GM21367 (cell line): ENCODE results near the gene CCIN.
A peak's percentile ranks its signal among the peaks of the same experiment; 100 is the strongest.

Experiments used
- ATAC-seq: cut with Tn5 transposase; IDR thresholded peaks from one replicate; pipeline ENCODE4 v1.9.1; 2021; ENCODE audit not compliant: unreplicated experiment

The CCIN gene

DNA sequence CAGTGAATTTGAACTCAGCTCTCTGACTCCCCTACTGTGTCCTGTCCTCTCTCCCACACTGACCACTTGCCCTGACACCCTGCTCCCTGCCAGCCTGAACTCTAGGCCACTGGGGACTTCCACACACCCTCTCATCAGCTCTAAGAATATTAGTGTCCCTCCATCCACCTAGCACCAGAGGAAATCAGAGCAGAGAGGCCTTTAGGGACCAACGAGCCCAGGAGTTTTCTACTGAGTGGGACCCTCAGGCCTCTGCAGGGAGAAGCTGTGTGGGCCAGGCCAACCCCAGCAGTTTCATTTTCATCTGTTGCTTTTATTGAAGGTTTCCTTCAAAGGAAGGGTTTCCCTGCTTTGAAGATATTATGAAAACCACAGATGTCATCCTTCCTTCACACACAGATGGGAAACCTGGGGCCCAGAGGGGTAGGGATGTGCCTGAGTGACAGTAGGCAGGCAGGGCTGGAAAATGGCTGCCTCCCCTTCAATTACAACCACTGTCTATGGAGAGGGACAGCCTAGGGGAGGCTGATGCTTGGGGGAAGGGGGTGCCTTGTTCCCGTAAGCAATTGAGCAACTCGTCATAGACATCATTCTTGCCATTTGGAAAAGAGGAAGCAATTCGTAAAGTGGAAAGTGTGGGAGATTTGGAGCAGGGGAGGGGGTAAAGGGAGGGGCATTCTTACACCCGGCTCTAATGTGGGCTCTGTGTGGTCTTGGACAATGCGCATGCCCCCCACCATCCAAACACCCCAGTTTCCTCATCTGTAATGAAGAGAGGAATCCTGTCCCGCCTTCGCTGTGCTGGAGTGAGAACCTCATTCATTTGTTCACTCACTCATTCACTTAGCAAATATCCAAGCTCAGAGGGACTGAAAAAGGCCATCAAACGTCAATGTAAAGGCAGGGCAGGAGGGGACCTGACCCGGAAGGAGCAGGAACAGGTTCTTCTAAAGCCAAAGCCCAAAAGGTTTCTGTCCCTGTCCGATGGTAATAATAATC is 28.8 kb upstream of the CCIN start:
- no peak for ATAC-seq

DNA sequence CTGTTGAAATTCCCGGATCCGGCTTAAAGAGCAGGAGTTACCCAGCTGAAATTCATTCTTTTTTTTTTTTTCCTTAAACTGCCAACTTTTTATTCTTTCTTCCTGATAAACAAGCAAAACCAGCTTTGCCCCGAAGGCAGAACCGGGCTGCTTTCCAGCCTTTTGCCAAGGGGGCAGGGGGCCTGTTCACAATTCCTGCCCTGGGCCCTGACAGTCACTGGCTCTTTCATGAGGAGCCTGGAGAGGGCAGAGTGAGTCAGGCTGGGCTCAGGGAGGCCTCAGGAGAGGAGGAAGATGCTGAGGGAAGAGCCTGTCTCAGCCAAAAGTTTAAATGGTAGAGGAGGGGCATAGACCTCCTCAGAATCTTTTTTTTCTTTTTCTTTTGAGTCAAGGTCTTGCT is 27.9 kb upstream of the CCIN start:
- no peak for ATAC-seq

DNA sequence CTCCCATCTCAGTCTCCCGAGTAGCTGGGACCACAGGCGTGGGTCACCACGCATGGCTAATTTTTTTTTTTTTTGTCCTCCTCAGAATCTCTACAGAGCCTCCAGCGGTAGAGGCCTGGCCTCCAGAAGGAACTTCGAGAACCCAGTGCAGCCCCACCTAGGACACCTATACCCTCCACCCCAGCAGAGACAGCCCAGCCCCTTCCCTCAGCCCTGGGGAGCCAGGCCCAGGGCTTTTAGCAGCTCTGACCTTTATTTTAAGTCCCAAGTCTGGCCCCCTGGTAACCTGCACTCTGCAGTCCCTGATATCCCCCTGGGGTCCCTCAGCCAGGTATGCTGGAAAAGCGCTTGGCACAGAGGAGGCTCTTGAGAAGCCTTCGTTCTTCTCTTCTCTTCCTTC is 27.4 kb upstream of the CCIN start:
- no peak for ATAC-seq

DNA sequence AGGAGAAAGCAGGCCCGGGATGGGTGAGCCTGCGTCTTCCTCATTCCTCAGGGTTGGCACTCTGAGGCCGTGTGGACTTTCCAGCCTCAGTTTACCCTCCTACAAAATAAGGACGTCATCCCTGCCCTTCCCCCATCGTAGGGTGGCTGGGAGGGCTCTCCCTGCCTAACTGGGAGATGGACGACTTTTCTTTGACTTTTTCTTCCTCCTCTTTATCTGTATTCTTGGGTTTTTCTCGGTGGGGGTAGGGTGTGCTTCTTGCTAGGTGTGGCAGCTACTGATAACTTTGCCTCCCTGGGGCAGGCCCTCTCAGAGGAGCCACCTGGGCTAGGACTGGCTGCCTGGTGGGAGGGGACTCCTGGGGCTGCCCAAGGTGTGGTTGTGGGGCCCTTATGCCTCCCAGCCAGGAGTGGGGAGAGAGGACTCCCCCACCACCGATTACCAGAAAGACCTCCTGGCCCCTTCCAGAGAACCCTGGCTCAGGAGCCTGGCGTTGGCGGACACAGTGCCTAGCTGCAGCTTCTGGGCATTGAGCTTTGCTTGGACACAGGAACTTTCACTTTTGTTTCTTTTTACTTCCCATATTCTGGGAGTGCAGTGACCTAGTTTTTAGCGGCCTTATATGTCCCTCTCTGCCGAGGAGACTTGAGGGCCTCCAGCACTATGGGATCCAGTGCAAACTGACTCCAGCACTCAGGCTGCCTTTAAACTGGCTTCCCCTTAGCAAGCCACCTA is 26.5 kb upstream of the CCIN start:
- ATAC-seq, result no peak

DNA sequence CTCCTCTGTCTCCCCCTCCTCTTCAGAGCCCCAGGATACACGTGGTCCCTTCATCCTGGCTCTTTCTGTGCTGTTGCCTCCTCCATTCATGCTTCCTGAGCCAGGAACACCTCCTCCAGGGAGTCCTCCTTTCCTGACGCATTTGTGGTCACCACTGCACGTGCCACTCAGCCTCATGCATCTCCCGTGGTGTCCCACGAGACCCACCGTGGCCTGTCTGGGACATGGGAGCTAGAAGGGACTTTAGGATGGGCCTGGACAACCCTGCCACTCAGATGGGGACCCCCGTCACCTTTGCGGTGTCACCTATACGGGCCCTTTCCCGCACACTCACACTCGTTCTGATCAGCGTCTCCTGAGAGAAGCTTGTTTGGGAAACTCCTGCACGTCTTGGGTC is 25.9 kb upstream of the CCIN start:
- ATAC-seq, result no peak

DNA sequence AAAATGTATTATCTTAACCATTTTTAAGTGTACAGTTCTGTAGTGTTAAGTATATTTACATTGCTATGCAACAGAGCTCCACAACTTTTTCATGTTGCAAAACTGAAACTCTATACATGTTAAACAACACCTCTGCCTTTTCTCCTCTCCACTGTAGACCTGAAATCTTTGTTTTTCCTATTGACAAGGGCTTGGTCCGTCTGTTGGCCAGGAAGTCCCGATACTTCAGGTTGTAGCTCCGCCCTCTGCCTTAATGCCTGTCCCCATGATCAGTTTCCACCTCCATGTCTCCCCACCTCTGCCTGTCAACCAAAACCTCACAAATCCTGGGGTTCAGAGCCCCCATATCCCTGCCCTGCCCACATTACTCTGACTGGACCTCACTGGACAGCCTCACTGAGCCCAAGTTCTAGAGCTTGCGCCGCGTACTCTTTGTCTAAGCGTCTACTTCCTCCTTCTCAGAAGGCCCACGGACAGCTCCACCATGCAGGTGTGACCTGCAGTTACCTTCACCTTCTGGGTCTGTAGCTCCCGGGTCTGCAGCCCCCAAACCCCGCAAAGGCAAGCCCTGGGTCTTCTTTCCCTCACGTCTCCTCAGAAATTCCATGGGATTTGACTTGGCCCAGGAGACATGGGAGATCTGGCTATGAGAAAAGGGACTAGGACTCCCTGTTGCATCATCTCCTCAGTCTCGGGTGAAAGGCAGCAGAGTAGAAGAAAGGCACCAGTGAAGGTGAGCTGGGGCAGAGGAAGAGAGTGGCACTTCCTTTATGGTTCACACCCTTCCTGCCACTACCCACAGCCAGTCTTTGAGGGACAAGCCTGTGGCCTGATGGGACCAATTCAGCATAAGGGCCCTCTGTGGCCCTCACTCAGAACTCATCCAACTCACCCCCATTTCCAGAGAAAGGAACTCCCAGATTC is 24.6 kb upstream of the CCIN start:
- ATAC-seq, result no peak

DNA sequence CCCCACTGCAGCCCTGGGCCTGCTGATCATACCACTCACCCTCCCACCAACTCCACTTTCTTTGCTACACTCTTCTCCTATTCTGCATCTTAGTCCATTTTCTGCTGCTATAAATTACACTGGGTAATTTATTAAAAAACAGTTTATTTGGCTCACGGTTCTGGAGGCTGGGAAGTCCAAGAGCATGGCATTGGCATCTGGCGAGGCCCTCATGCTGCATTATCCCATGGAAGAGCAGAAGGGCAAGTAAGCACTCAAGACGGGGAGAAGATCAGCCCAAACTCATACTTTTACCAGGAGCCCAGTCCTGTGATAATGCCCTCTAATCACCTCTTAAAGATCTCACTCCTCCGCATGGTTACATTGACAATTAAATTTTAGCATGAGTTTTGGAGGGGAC is 23.2 kb upstream of the CCIN start:
- no peak for ATAC-seq

DNA sequence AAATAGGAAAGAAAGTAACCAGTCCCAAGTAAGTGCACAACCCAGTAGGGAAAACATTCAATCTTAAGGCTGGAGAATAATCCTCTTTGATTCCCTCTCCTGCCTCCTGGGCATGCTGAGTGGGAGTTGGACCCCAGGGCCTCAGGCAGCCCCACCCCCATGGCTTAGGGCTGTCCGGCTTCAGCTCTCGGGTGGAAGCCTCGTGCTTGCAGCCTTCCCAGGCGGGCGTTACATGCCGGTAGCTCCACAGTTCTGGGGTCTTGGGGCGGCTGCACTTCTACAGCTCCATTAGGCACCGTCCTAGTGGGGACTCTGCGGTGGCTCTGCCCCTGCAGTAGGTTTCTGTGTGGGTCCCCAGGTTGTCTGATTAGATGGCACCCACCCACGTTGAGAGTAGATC is 22.5 kb upstream of the CCIN start:
- ATAC-seq, result no peak

DNA sequence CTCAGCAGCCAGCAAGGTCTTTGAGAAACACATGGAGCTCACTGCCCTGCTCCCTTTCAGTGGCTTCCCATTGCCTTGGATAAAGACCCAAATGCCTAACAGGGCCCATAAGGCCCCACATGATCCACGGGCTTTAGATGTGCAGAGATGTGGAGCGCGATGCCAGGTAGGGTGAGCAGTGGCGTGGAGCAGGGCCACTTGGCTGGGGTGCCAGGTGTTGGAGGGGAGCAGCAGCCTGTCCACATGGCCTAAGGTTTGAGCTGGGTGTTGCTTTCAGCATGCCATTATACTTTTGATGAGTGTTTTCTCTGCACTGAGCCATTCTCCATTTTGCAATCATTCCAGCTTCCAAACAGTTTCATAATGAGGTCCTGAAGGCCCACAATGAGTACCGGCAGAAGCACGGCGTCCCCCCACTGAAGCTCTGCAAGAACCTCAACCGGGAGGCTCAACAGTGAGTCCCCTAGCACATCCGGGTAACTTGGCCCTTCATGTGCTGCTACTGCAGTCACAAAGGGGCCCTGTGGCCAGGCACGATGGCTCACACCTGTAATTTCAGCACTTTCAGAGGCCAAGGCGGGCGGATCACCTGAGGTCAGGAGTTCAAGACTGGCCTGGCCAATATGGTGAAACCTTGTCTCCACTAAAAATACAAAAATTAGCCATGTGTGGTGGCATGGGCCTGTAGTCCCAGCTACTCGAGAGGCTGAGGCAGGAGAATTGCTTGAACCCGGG is 21.6 kb upstream of the CCIN start:
- no peak for ATAC-seq

DNA sequence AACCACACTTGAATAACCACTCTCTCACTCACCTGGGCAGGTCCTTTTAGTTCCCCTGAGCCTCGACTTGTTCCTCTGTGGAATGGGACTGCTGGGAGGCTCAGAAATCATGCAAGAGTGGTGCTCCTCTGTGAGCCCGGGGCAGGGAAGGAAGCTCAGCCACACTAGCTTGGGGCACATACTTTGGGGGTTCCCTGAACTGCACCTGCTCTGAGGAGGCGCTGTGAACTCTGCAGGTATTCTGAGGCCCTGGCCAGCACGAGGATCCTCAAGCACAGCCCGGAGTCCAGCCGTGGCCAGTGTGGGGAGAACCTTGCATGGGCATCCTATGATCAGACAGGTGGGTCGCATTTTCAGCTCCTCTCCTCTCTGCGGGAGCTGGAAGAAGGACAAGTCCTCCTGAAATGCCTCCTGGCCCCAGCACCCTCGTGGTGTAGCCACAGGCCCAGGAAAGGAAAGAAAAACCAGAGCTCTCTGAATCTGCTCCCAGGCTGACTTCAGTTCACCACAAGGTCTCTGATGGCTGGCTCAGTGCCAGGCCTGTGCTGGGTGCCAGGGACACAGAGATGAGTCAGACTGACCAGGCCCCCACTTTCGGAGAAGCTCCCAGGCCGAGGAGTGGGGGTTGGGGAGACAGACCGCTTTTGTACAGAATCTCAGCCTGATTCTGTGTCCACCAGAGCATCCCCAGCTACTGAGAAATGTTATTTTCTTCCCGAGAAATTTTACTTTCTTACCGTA is 20.7 kb upstream of the CCIN start:
- ATAC-seq, result no peak

DNA sequence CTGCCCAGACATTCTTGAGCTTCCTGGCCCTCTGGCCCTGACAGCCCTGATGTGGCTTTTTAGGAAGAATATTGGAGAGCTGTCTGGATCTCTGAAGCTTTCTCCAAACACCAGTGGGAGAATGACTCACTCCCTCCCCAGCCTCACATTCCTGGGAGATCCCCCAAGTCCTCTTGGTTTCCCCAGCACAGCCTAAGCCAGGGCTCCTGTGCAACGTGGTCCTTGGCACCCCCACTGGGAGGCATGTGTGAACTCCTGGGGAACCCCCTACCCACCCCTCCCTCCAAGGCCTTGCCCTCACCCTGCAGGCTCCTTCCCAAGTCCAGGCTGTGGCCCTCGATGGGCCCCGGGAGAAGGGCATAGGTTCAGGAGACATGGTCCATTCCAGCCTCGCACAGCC is 20.0 kb upstream of the CCIN start:
- no peak for ATAC-seq

DNA sequence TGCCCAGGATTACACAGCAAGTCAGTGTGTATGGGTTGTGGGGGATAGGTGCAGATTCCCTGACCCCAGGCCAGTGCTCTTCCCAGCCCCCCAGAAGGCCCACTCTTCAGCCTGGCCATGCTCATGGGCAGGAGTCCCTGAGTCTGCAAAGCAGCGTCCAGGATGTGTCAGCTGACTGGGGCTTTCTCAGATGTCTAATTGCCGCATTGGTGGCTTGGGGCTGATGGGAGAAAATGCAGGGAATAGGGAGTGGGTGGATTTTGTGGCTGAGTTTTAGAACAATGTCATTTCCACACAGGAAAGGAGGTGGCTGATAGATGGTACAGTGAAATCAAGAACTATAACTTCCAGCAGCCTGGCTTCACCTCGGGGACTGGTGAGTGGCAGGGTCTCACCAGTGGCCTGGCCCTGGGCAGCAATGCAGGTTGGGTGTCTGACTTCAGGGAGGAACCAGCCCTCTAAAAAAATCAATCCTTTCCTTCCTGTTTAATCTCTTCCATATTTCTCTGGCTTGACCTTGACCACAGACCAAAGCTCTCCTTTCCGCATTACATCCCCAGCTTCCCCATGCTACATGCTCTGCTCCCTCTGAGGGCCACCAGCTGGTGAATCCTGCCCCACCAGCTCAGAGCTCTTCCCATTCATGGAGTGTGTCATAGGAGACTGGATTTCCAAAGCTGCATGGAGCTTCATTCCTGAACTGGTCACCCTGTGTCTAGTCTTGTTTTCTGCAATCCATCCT is 18.4 kb upstream of the CCIN start:
- no peak for ATAC-seq

DNA sequence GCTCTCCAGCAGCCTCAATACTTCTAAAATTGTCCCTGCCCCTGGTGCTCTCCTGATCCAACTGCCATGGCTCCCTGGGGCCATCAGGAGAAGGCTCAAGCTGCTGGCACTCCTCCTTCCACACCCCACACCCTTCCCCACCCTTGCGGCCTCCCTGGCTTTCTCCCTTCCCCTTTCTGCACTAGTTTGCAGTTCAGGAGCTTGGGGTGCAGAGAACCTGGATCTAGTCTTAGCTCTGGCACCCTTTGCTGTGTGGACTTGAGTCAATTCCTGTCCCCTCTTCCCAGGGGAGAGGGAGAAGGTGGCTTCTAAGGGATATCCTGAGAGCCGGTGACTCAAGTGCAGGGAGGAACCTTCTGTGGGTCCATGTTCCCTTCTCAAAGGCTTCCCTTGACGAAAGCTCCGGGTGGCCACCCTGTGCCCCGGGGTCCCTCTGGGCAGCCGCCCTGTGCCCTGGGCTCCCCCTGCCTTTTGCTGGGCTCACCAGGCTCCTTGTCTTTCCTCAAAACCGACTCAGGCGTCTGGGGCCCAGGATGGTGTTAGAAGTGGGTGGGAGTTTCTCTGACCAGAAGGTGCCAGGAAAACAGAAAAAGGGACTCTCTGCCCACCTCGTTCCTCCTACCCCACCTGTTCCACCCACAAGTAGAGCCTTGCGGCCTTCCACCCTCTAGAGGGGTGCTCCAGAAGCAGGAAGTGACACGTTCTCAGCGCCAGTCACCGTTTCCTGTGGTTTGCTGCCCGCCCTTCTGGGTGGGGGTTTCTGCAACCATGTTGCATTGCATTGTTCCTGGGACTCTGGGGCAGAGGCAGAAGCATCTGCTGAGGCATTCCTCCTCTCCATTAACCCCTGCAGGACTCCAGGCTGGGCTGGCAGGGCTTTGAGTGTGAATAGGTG is 17.6 kb upstream of the CCIN start:
- peak; percentile 72 for ATAC-seq

DNA sequence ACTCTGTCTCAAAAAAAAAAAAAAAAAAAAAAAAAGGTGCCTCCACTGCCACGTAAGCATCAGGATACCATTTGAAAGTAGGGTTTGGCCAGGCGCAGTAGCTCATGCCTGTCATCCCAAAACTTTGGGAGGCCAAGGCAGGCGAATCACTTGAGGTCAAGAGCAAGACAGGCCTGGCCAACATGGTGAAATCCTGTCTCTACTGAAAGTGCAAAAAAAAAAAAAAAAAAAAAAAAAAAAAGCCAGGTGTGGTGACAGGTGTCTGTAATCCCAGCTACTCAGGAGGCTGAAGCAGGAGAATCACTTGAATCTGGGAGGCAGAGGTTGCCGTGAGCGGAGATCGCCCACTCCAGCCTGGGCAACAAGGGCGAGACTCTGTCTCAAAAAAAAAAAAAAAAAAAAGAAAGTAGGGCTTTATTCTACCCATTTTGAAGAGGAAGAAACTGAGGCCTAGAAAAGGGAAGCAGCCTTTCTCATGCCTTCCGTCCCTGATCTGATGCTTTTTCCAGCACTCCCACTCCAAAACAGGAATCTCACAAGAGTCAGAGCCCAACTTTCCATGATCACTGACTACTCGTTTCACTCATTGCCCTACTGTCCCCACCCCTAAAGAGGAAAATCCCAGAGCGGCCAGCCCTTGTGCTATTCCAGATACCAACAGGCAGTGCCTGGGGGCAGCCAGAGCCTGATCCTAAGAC is 16.3 kb upstream of the CCIN start:
- ATAC-seq, result no peak

DNA sequence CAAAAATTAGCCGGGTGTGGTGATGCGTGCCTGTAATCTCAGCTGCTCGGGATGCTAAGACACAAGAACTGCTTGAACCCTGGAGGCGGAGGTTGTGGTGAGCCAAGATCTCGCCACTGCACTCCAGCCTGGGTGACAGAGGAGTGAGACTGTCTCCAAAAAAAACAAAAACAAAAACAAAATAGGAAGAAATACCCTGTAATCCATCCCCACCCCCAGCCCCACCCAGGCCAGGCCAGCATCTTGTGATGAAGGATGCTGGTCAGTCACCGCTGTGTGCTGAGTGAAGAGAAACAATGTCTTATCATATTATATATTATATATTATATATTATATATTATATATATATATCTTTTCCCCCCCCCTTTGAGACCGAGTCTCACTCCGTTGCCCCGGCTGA is 15.4 kb upstream of the CCIN start:
- ATAC-seq, result no peak

DNA sequence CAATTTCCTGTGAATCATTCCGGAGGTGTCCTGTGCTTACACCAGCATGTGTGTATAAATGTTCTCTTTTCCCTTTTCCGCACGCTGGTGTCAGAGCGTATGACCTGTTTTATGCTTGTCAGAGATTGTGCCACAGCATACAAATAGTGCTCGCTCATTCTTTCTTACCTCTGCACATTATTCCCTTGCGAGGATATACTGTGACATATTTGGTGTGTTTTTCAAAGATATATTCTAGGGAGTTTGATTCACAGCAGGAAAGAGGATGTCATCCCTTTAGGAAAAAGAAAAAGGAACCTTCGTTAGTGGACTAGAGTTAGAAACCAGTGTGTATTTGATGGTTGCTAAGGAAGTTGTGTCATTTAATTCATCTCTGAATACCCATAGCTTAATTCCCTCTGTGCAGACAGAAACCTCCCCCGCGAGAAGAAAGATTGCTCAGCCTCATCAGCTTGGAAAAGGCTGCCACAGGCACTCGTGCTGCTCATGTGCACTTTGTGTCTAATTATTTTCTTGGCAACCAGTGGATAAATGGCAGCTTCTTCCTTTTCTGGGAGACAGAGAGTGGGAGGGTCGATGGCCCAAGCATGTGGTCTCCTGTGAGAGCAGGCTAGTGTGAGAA is 14.7 kb upstream of the CCIN start:
- no peak for ATAC-seq

DNA sequence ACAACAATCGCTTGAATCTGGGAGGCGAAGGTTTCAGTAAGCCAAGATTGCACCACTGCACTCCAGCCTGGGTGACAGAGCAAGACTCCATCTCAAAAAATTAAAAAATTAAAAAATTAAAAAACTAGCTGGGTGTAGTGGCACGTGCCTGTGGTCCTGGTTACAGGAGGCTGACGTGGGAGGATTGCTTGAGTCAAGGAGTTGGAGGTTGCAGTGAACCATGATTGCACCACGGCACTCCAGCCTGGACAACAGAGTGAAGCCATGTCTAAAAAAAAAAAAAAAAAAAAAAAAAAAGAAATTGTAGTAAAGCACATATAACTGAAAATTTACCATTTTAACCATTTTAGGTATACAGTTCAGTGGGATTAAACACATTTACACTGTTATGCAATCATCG is 13.1 kb upstream of the CCIN start:
- no peak for ATAC-seq
